Measurements from ENCODE around the gene RAB12.

The RAB12 gene

GRCh38 chr18:8685914-8686216 lies 76.6 kb downstream of the RAB12 start:
- no peak for DNase-seq

- no peak for DNase-seq
These were observed 77.4 kb downstream of the RAB12 start for GRCh38 chr18:8686611-8687010.

GRCh38 chr18:8688216-8688800 lies 79.1 kb downstream of the RAB12 start:
- DNase-seq, result no peak

GRCh38 chr18:8688816-8689215 lies 79.6 kb downstream of the RAB12 start:
- no peak for DNase-seq
